ENCODE data around the gene MTA2.
A peak's percentile ranks its signal among the peaks of the same experiment; 100 is the strongest.
"Not testable (repeated sequence)": the region's sequence is repeated elsewhere in the genome, so short reads cannot be mapped to it uniquely, and the experiment has no call there.

The MTA2 gene

GRCh38 chr11:62601372-62602140 lies at the start of gene MTA2:
TSS of gene MTA2 (minus strand) at chr11:62601865. CDS start at chr11:62601450, 415 bp downstream.
- DNase-seq (ENCODE audit: insufficient read length, low spot score), result peak; percentile 87
- peak; percentile 40 for FAIRE-seq

- not testable (repeated sequence) for DNase-seq (ENCODE audit: insufficient read length, low spot score); FAIRE-seq
Observed at GRCh38 chr11:62650283-62650682, 48.6 kb upstream of the MTA2 start.

- FAIRE-seq (no peak), DNase-seq (ENCODE audit: insufficient read length, low spot score) (no peak)
Observed at GRCh38 chr11:62649486-62649885, 47.8 kb upstream of the MTA2 start.

GRCh38 chr11:62648967-62649364 lies 47.3 kb upstream of the MTA2 start:
- DNase-seq (ENCODE audit: insufficient read length, low spot score), result no peak
- FAIRE-seq, result no peak

- DNase-seq (ENCODE audit: insufficient read length, low spot score), result no peak
- no peak for FAIRE-seq
Observed at GRCh38 chr11:62648185-62648966, 46.7 kb upstream of the MTA2 start.

GRCh38 chr11:62647609-62648005 lies 45.9 kb upstream of the MTA2 start:
- FAIRE-seq (no peak), DNase-seq (ENCODE audit: insufficient read length, low spot score) (no peak)

- FAIRE-seq (no peak), DNase-seq (ENCODE audit: insufficient read length, low spot score) (no peak)
Observed at GRCh38 chr11:62646825-62647608, 45.4 kb upstream of the MTA2 start.

- DNase-seq (ENCODE audit: insufficient read length, low spot score) (peak; percentile 99), FAIRE-seq (no peak)
Observed at GRCh38 chr11:62645946-62646824, 44.5 kb upstream of the MTA2 start, which contains the start of gene GANAB. TSS of gene GANAB (minus strand) at chr11:62646613. CDS start at chr11:62646599, 14 bp downstream.

GRCh38 chr11:62645671-62645945 lies 43.9 kb upstream of the MTA2 start:
- FAIRE-seq, result no peak
- no peak for DNase-seq (ENCODE audit: insufficient read length, low spot score)

- DNase-seq (ENCODE audit: insufficient read length, low spot score) (no peak), FAIRE-seq (no peak)
Observed at GRCh38 chr11:62644220-62644619, 42.6 kb upstream of the MTA2 start.

GRCh38 chr11:62632492-62632891 lies 30.8 kb upstream of the MTA2 start:
- DNase-seq (ENCODE audit: insufficient read length, low spot score), result no peak
- no peak for FAIRE-seq

- no peak for FAIRE-seq
- DNase-seq (ENCODE audit: insufficient read length, low spot score), result no peak
Observed at GRCh38 chr11:62627713-62628112, 26.0 kb upstream of the MTA2 start.

- FAIRE-seq, result no peak
- DNase-seq (ENCODE audit: insufficient read length, low spot score), result no peak
Observed at GRCh38 chr11:62622476-62623089, 20.9 kb upstream of the MTA2 start.

- FAIRE-seq, result peak; percentile 58
Observed at GRCh38 chr11:62621567-62622470, 20.2 kb upstream of the MTA2 start, which contains the start of gene B3GAT3. TSS of gene B3GAT3 (minus strand) at chr11:62621986. CDS start at chr11:62621947, 39 bp downstream.

GRCh38 chr11:62621027-62621566 lies 19.4 kb upstream of the MTA2 start:
- FAIRE-seq (no peak), DNase-seq (ENCODE audit: insufficient read length, low spot score) (no peak)

More at GRCh38 chr11:62621567-62622470, 20.2 kb upstream of the MTA2 start, which contains the start of gene B3GAT3:
- DNase-seq (ENCODE audit: insufficient read length, low spot score), result peak; percentile 99

- not testable (repeated sequence) for DNase-seq (ENCODE audit: insufficient read length, low spot score); FAIRE-seq
Observed at GRCh38 chr11:62616957-62617356, 15.3 kb upstream of the MTA2 start.

GRCh38 chr11:62615521-62615920 lies 13.9 kb upstream of the MTA2 start:
- DNase-seq (ENCODE audit: insufficient read length, low spot score) (no peak), FAIRE-seq (no peak)

GRCh38 chr11:62614275-62614674 lies 12.6 kb upstream of the MTA2 start:
- FAIRE-seq, result no peak

More at GRCh38 chr11:62614275-62614674, 12.6 kb upstream of the MTA2 start:
- DNase-seq (ENCODE audit: insufficient read length, low spot score), result no peak
